HepG2 (cell line): ENCODE measurements around the gene TMEM127. TPM values are rescaled to one million over a fixed set of nuclear protein-coding genes. Genes with fewer than 3 reads are reported as not detected.

ENCODE experiments used
- ATAC-seq: fragments of 200-7000 bp; cut with Tn5 transposase; 3 replicates; pipeline ENCODE4 v1.9.1; 2020; ENCODE audit warnings: mild to moderate bottlenecking, moderate library complexity
- BruUV-seq: library from RNA; stranded (reverse); fragments of 400-500 nt; replicated peaks from 2 replicates; lab custom pipeline; 2021; lab: Mats Ljungman, UMichigan
- CTCF ChIA-PET: fragments of 300-600 bp; formaldehyde crosslinking; extraction: SDS; loops from one replicate; lab custom pipeline; 2021; ENCODE audit warnings: low total read pairs, inconsistent platforms, low intra/inter-chr PET ratio; lab: Yijun Ruan, JAX
- POLR2A ChIA-PET: fragments of 350-600 bp; sonication (Branson Sonifier 250); formaldehyde crosslinking; loops from one replicate; lab custom pipeline; 2020; ENCODE audit warnings: antibody characterized with exemption, inconsistent platforms; lab: Yijun Ruan, JAX
- DNase-seq: peaks from one replicate; pipeline ENCODE4 v3.0.0-alpha.2; 2015; ENCODE audit warnings: low spot score
- FAIRE-seq: peaks from 3 replicates; lab custom pipeline; 2011; peaks lifted over from hg19 to GRCh38; lab: Jason Lieb, UNC
- H2AFZ ChIP-seq: one replicate; pipeline ENCODE4 v1.6.1; 2011; ENCODE audit warnings: low read length, inconsistent platforms
- H3K27ac ChIP-seq: fragments of 300-600 bp; 3 replicates; pipeline ENCODE4 v1.8.0; 2011; ENCODE audit warnings: mixed run types, mild to moderate bottlenecking, mixed read lengths, low read length, inconsistent platforms; ENCODE audit not compliant: insufficient read depth; ENCODE audit errors: extremely low read length
- H3K27me3 ChIP-seq, 2 experiments: fragments of 200-600 bp in 1 of 2; 2 replicates in 1 of 2; 3 replicates in 1 of 2; pipeline versions ENCODE4 v1.6.0 to v1.8.0; 2011; ENCODE audit warnings: low read length in 2 of 2, mild to moderate bottlenecking in 2 of 2, moderate library complexity in 2 of 2, inconsistent platforms in 1 of 2; ENCODE audit not compliant: insufficient read depth in 2 of 2, control insufficient read depth in 1 of 2
- H3K36me3 ChIP-seq, 2 experiments: fragments of 200-600 bp in 1 of 2; replicated peaks in 1 of 2; 2 replicates in 1 of 2; 3 replicates in 1 of 2; pipeline versions ENCODE4 v1.5.1 to v1.8.0; 2011; ENCODE audit warnings: low read length in 2 of 2, inconsistent platforms in 1 of 2; ENCODE audit not compliant: insufficient read depth in 2 of 2, control insufficient read depth in 1 of 2
- H3K4me1 ChIP-seq: 2 replicates; pipeline ENCODE4 v1.5.1; 2012; ENCODE audit warnings: low read length, inconsistent platforms; ENCODE audit not compliant: insufficient read depth
- H3K4me2 ChIP-seq: 2 replicates; pipeline ENCODE4 v1.6.0; 2011; ENCODE audit warnings: low read depth, low read length, inconsistent platforms
- H3K4me3 ChIP-seq, 3 experiments: fragments of 200-600 bp in 1 of 3; sonication (generic), shearing (Covaris generic) in 1 of 3; replicated peaks in 1 of 3; 2 replicates each; pipeline ENCODE4 v1.5.1; 2011 to 2016; ENCODE audit warnings: low read length in 3 of 3, inconsistent platforms in 2 of 3, low read depth in 2 of 3, mild to moderate bottlenecking in 2 of 3, control low read depth in 1 of 3, mixed read lengths in 1 of 3; ENCODE audit not compliant: insufficient read depth in 1 of 3
- H3K79me2 ChIP-seq: one replicate; pipeline ENCODE4 v1.6.1; 2011; ENCODE audit warnings: low read length, inconsistent platforms; ENCODE audit not compliant: insufficient read depth
- H3K9ac ChIP-seq: 2 replicates; pipeline ENCODE4 v1.6.0; 2011; ENCODE audit warnings: mild to moderate bottlenecking, low read depth, low read length, inconsistent platforms; ENCODE audit not compliant: insufficient read depth
- H3K9me3 ChIP-seq: 2 replicates; pipeline ENCODE4 v1.5.1; 2012; ENCODE audit warnings: mild to moderate bottlenecking, low read length
- H4K20me1 ChIP-seq: 2 replicates; pipeline ENCODE4 v1.6.0; 2011; ENCODE audit warnings: inconsistent platforms, mild to moderate bottlenecking, low read length, moderate library complexity; ENCODE audit not compliant: insufficient read depth
- EEA1 ChIP-seq: sonication (generic); formaldehyde crosslinking; IDR thresholded peaks from 2 replicates; pipeline ENCODE4 v1.5.1; 2020; ENCODE audit warnings: mild to moderate bottlenecking, missing genetic modification reagents, borderline replicate concordance
- FOXM1 ChIP-seq: sonication (generic); formaldehyde crosslinking; IDR thresholded peaks from 2 replicates; pipeline ENCODE4 v1.5.0; 2020; ENCODE audit warnings: missing genetic modification reagents
- FOXO1 ChIP-seq: sonication (generic); formaldehyde crosslinking; IDR thresholded peaks from 2 replicates; pipeline ENCODE4 v1.4.0; 2020; ENCODE audit warnings: missing genetic modification reagents
- GLI4 ChIP-seq: sonication (generic); formaldehyde crosslinking; IDR thresholded peaks from 2 replicates; pipeline ENCODE4 v1.5.1; 2020; ENCODE audit warnings: missing genetic modification reagents, mild to moderate bottlenecking, moderate library complexity, borderline replicate concordance
- GTF3A ChIP-seq: sonication (generic); formaldehyde crosslinking; conservative IDR thresholded peaks from 2 replicates; pipeline ENCODE4 v1.4.0; 2020; ENCODE audit warnings: mild to moderate bottlenecking, missing genetic modification reagents
- SKI ChIP-seq: fragments of 450-650 bp; IDR thresholded peaks from one replicate; pipeline ENCODE4 v1.6.1; 2018; ENCODE audit warnings: mild to moderate bottlenecking; ENCODE audit not compliant: partially characterized antibody
- STAT5B ChIP-seq: sonication (generic); formaldehyde crosslinking; IDR thresholded peaks from 2 replicates; pipeline ENCODE4 v1.4.0; 2020; ENCODE audit warnings: missing genetic modification reagents
- ZFAT ChIP-seq: sonication (generic); formaldehyde crosslinking; conservative IDR thresholded peaks from 2 replicates; pipeline ENCODE4 v1.8.1; 2023; ENCODE audit warnings: missing genetic modification reagents, inconsistent platforms
- ZFX ChIP-seq: sonication (generic); formaldehyde crosslinking; IDR thresholded peaks from 2 replicates; pipeline ENCODE4 v1.4.0; 2020; ENCODE audit warnings: mild to moderate bottlenecking, low read depth, missing genetic modification reagents, moderate library complexity
- ZNF207 ChIP-seq: fragments of 450-650 bp; IDR thresholded peaks from 2 replicates; pipeline ENCODE4 v1.6.1; 2016; ENCODE audit warnings: antibody characterized with exemption, borderline replicate concordance
- WGBS: methylation state at CpG from one replicate; pipeline ENCODE4 v1.1.6; 2017; ENCODE audit warnings: low lambda C conversion rate; 5-methylcytosine and 5-hydroxymethylcytosine counted together
- in situ Hi-C: cut with HindIII; loops from 2 replicates; pipeline ENCODE4 v1.10.0; 2017; ENCODE audit warnings: low pct_unique_long_range_greater_than_20kb; ENCODE audit not compliant: extremely low pct_ligation_motif_present
- intact Hi-C: fragments of 100-400 bp; cut with micrococcal nuclease; formaldehyde crosslinking; loops from one replicate; pipeline ENCODE4 v1.10.0; 2022; ENCODE audit not compliant: unreplicated experiment
- polyA plus RNA-seq, 8 experiments: library from polyadenylated mRNA; depleted of rRNA in 3 of 8; stranded (reverse) in 7 of 8; unstranded in 1 of 8; fragments of >200 nt; fragmentation: Illumina TruSeq in 4 of 8; extraction: Trizol in 4 of 8; gene quantifications; 2 replicates each; pipeline versions ENCODE4 v1.2.1 to v1.2.3, GENCODE V29; 2011 to 2016; ENCODE audit warnings: low read depth in 4 of 8, missing spikeins in 1 of 8, mixed read lengths in 1 of 8; ENCODE audit not compliant: insufficient read depth in 1 of 8
- total RNA-seq, 5 experiments: library from RNA; depleted of rRNA; stranded (reverse); fragments of >200 nt; fragmentation: Illumina TruSeq; extraction: Trizol; gene quantifications; 2 replicates each; pipeline ENCODE4 v1.2.3, GENCODE V29; 2016; ENCODE audit warnings: low read depth in 1 of 5
- TF ChIP-seq, protein P1 (sequence below): sonication (generic); formaldehyde crosslinking; IDR thresholded peaks from 2 replicates; pipeline ENCODE4 v1.4.0; 2020; ENCODE audit warnings: missing genetic modification reagents, borderline replicate concordance
- TF ChIP-seq, protein P2 (sequence below): IDR thresholded peaks from 2 replicates; pipeline ENCODE4 v1.6.1; 2018; ENCODE audit warnings: missing genetic modification reagents

The TMEM127 gene
- total and polyA plus RNA-seq, 2 of the 13 experiments (the other 11 are each of a cell fraction or from before 2014, with no cell fraction given) = 21.5 to 33.9 TPM

DNA sequence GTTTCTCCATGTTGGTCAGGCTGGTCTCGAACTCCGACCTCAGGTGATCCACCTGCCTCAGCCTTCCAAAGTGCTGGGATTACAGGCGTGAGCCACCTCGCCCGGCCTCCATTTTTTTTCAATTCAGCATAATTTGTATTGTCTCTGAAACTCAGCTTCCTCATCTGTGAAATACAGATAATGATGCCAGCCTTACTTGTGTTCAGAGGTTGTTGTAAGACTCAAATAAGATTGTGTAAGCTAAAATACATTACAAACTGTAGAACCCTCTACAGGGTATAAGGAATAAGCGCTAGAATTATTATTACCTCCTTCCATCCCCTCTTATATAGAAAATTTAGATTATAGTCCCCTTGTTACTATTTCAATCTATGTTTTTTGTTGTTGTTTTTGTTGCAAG is 32.4 kb downstream of the TMEM127 start:
- H2AFZ ChIP-seq = no peak overlapping the region
- H3K79me2 ChIP-seq = no peaks in the 10 kb centered on the region
- WGBS = 95% methylated on average over 6 of the region's 6 CpGs
- H3K9me3 ChIP-seq = no peaks in the 10 kb centered on the region
- in situ Hi-C loops = no loop called here
- intact Hi-C loops = no loop called here
- no peak overlapping the region for H3K4me3 ChIP-seq
- no peak overlapping the region for H3K4me2 ChIP-seq
- DNase-seq = no peak
- ChIA-PET POLR2A (interaction anchor here (0.7 to 3.2 kb wide), 3 partner anchors 20 to 27 kb away, joined by 3 to 23 read pairs (median 4); partner anchors contain the start of gene STARD7), CTCF (no interaction called here)
- no peak overlapping the region for H3K9ac ChIP-seq
- H3K27me3 ChIP-seq = no peaks in the 10 kb centered on the region
- no peak for FAIRE-seq
- peaks cover 2 to 6% of the 10 kb centered on the region in 2 experiments; a peak in 2 of 5 replicates for H3K36me3 ChIP-seq
- no peaks in the 10 kb centered on the region for H4K20me1 ChIP-seq
- BruUV-seq = no TSS peak
- no peak overlapping the region for H3K27ac ChIP-seq
- peaks cover 7% of the 10 kb centered on the region; the same call in 1 of the 2 replicates for H3K4me1 ChIP-seq
- ATAC-seq = no peak
- TF ChIP-seq GTF3A (CRISPR knock-in tag) (no peak), ZFX (CRISPR knock-in tag) (no peak), GLI4 (CRISPR knock-in tag) (no peak), EEA1 (CRISPR knock-in tag) (no peak), FOXO1 (CRISPR knock-in tag) (no peak), ZNF207 (no peak), SKI (no peak), FOXM1 (CRISPR knock-in tag) (no peak), STAT5B (no peak), ZFAT (CRISPR knock-in tag) (no peak)
- TF ChIP-seq, protein P1, sequence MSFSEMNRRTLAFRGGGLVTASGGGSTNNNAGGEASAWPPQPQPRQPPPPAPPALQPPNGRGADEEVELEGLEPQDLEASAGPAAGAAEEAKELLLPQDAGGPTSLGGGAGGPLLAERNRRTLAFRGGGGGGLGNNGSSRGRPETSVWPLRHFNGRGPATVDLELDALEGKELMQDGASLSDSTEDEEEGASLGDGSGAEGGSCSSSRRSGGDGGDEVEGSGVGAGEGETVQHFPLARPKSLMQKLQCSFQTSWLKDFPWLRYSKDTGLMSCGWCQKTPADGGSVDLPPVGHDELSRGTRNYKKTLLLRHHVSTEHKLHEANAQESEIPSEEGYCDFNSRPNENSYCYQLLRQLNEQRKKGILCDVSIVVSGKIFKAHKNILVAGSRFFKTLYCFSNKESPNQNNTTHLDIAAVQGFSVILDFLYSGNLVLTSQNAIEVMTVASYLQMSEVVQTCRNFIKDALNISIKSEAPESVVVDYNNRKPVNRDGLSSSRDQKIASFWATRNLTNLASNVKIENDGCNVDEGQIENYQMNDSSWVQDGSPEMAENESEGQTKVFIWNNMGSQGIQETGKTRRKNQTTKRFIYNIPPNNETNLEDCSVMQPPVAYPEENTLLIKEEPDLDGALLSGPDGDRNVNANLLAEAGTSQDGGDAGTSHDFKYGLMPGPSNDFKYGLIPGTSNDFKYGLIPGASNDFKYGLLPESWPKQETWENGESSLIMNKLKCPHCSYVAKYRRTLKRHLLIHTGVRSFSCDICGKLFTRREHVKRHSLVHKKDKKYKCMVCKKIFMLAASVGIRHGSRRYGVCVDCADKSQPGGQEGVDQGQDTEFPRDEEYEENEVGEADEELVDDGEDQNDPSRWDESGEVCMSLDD (CRISPR knock-in tag) = no peak
- TF ChIP-seq, protein P2, sequence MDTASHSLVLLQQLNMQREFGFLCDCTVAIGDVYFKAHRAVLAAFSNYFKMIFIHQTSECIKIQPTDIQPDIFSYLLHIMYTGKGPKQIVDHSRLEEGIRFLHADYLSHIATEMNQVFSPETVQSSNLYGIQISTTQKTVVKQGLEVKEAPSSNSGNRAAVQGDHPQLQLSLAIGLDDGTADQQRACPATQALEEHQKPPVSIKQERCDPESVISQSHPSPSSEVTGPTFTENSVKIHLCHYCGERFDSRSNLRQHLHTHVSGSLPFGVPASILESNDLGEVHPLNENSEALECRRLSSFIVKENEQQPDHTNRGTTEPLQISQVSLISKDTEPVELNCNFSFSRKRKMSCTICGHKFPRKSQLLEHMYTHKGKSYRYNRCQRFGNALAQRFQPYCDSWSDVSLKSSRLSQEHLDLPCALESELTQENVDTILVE (CRISPR knock-in tag) = no peak
